ENCODE data around the gene ITGB3. TPM values are rescaled to one million over a fixed set of nuclear protein-coding genes. Genes with fewer than 3 reads are reported as not detected.

The ITGB3 gene
- total and polyA plus RNA-seq, 10 of the 15 experiments (the other 5 are each of a cell fraction or from before 2014, with no cell fraction given): 0.69 to 22.8 (median 13.6) TPM

- TF ChIP-seq, protein P1, sequence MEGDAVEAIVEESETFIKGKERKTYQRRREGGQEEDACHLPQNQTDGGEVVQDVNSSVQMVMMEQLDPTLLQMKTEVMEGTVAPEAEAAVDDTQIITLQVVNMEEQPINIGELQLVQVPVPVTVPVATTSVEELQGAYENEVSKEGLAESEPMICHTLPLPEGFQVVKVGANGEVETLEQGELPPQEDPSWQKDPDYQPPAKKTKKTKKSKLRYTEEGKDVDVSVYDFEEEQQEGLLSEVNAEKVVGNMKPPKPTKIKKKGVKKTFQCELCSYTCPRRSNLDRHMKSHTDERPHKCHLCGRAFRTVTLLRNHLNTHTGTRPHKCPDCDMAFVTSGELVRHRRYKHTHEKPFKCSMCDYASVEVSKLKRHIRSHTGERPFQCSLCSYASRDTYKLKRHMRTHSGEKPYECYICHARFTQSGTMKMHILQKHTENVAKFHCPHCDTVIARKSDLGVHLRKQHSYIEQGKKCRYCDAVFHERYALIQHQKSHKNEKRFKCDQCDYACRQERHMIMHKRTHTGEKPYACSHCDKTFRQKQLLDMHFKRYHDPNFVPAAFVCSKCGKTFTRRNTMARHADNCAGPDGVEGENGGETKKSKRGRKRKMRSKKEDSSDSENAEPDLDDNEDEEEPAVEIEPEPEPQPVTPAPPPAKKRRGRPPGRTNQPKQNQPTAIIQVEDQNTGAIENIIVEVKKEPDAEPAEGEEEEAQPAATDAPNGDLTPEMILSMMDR (IDR thresholded peaks at IDR 0.05 in 2 of 3, conservative IDR thresholded peaks at IDR 0.05 in 1 of 3; ENCODE audit: control insufficient read depth in 2 of 3, extremely low read depth in 1 of 3, insufficient read depth in 1 of 3, low read depth in 3 of 3, low read length in 3 of 3): peak; percentile 68 to 93 (median 80); a peak in 5 of 6 replicates
- TF ChIP-seq SMC3 (IDR thresholded peaks at IDR 0.05; ENCODE audit: borderline replicate concordance, low read length): peak; percentile 97
- TF ChIP-seq GABPA (IDR thresholded peaks at IDR 0.05; ENCODE audit: low read depth): no peak
- TF ChIP-seq ZBTB4 (CRISPR knock-in tag; IDR thresholded peaks at IDR 0.05): no peak
- no peak for TF ChIP-seq NBN (IDR thresholded peaks at IDR 0.05)
- TF ChIP-seq ZNF384 (IDR thresholded peaks at IDR 0.05; ENCODE audit: borderline replicate concordance, low read depth, low read length): no peak
- no peak for TF ChIP-seq EED (IDR thresholded peaks at IDR 0.05; ENCODE audit: low read depth)
- TF ChIP-seq, protein P2, sequence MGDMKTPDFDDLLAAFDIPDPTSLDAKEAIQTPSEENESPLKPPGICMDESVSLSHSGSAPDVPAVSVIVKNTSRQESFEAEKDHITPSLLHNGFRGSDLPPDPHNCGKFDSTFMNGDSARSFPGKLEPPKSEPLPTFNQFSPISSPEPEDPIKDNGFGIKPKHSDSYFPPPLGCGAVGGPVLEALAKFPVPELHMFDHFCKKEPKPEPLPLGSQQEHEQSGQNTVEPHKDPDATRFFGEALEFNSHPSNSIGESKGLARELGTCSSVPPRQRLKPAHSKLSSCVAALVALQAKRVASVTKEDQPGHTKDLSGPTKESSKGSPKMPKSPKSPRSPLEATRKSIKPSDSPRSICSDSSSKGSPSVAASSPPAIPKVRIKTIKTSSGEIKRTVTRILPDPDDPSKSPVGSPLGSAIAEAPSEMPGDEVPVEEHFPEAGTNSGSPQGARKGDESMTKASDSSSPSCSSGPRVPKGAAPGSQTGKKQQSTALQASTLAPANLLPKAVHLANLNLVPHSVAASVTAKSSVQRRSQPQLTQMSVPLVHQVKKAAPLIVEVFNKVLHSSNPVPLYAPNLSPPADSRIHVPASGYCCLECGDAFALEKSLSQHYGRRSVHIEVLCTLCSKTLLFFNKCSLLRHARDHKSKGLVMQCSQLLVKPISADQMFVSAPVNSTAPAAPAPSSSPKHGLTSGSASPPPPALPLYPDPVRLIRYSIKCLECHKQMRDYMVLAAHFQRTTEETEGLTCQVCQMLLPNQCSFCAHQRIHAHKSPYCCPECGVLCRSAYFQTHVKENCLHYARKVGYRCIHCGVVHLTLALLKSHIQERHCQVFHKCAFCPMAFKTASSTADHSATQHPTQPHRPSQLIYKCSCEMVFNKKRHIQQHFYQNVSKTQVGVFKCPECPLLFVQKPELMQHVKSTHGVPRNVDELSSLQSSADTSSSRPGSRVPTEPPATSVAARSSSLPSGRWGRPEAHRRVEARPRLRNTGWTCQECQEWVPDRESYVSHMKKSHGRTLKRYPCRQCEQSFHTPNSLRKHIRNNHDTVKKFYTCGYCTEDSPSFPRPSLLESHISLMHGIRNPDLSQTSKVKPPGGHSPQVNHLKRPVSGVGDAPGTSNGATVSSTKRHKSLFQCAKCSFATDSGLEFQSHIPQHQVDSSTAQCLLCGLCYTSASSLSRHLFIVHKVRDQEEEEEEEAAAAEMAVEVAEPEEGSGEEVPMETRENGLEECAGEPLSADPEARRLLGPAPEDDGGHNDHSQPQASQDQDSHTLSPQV (IDR thresholded peaks at IDR 0.05): 0 out of 2 replicates have a peak, but pooled peaks have one; percentile 12
- peak; percentile 67; the same call in 1 of the 2 replicates for TF ChIP-seq RB1 (IDR thresholded peaks at IDR 0.05; ENCODE audit: borderline replicate concordance)
- no peak for TF ChIP-seq RFX5 (IDR thresholded peaks at IDR 0.05; ENCODE audit: low read depth, low read length)
- TF ChIP-seq, protein P3, sequence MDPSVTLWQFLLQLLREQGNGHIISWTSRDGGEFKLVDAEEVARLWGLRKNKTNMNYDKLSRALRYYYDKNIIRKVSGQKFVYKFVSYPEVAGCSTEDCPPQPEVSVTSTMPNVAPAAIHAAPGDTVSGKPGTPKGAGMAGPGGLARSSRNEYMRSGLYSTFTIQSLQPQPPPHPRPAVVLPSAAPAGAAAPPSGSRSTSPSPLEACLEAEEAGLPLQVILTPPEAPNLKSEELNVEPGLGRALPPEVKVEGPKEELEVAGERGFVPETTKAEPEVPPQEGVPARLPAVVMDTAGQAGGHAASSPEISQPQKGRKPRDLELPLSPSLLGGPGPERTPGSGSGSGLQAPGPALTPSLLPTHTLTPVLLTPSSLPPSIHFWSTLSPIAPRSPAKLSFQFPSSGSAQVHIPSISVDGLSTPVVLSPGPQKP (IDR thresholded peaks at IDR 0.05; ENCODE audit: low read depth, low read length): no peak
- TF ChIP-seq YY1 (IDR thresholded peaks at IDR 0.05; ENCODE audit: low read depth, low read length): peak; percentile 70; the same call in 1 of the 2 replicates
- peak; percentile 38; the same call in 1 of the 2 replicates for TF ChIP-seq ATF2 (IDR thresholded peaks at IDR 0.05; ENCODE audit: low read length)
- TF ChIP-seq POLR2AphosphoS5 (IDR thresholded peaks at IDR 0.05; ENCODE audit: low read length): no peak
- peak; percentile 80 for TF ChIP-seq ATF7 (IDR thresholded peaks at IDR 0.05; ENCODE audit: low read depth)
Observed at GRCh38 chr17:47315451-47316266, 62.0 kb downstream of the ITGB3 start (continued).
